Fibroblast of skin of left quadriceps (primary cell): ENCODE data around the gene HMGXB4.

ENCODE experiments used
- DNase-seq, 2 experiments: peaks; one replicate each; pipeline ENCODE4 v3.0.0-alpha.2; 2013; ENCODE audit warnings: low read depth in 2 of 2

The HMGXB4 gene

GRCh38 chr22:35326854-35327562 is 69.7 kb downstream of the HMGXB4 start:
- DNase-seq = no peak

GRCh38 chr22:35327690-35328471 is 70.6 kb downstream of the HMGXB4 start:
- DNase-seq = no peak

- no peak for DNase-seq
Measured at GRCh38 chr22:35328472-35328885, 71.2 kb downstream of the HMGXB4 start.

- DNase-seq = no peak
Measured at GRCh38 chr22:35329114-35329847, 72.0 kb downstream of the HMGXB4 start.

- DNase-seq = peak; percentile 47 to 59
Measured at GRCh38 chr22:35330258-35330861, 73.1 kb downstream of the HMGXB4 start.

GRCh38 chr22:35332278-35332677 is 75.0 kb downstream of the HMGXB4 start:
- DNase-seq = no peak

GRCh38 chr22:35333220-35333619 is 75.9 kb downstream of the HMGXB4 start:
- DNase-seq = no peak

GRCh38 chr22:35334004-35334403 is 76.7 kb downstream of the HMGXB4 start:
- no peak for DNase-seq

- DNase-seq = no peak
Measured at GRCh38 chr22:35335468-35335867, 78.2 kb downstream of the HMGXB4 start.

GRCh38 chr22:35335936-35336781 is 78.9 kb downstream of the HMGXB4 start:
- no peak for DNase-seq

GRCh38 chr22:35337932-35338331 is 80.6 kb downstream of the HMGXB4 start:
- no peak for DNase-seq

GRCh38 chr22:35341090-35341874 is 84.0 kb downstream of the HMGXB4 start:
- no peak for DNase-seq

- DNase-seq = no peak
Measured at GRCh38 chr22:35342390-35342789, 85.1 kb downstream of the HMGXB4 start.

GRCh38 chr22:35343664-35344550 is 86.6 kb downstream of the HMGXB4 start:
- no peak for DNase-seq

GRCh38 chr22:35344956-35345690 is 87.8 kb downstream of the HMGXB4 start:
- DNase-seq = no peak
